ENCODE measurements around the gene PAX7. TPM values are rescaled to one million over a fixed set of nuclear protein-coding genes. Genes with fewer than 3 reads are reported as not detected.

Gene PAX7
- total and polyA plus RNA-seq, 2 of the 4 experiments (the other 2 are of a cell fraction) = not detected

DNA sequence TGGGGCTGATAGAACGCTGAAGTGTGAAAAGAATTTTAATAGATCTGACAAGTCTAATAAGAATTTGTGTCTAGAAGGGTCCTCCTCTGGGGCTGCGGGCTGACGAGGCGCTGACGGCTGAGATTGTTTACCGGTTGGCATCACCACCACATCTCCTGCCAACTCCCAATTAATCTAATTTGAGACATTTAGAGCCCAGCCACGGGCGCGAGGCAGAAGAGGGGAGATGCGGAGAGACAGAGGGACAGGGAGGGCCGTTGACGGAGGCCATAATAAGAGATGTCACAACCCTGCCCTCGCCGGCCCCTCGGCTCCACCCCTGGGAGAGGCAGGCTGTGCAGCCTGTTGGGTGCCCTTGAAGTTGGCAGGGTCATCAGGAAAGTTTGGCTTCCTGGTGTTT, 109.3 kb downstream of the PAX7 start:
- POLR2A ChIA-PET (ENCODE audit: unreplicated experiment) = no interaction called here
- Histone ChIP-seq H2AK9ac (replicated peaks; ENCODE audit: low read depth, low read length, poor library complexity) (no peak overlapping the region), H3K36me3 (ENCODE audit: control insufficient read depth, insufficient read depth, low read length) (no peaks in the 10 kb centered on the region), H4K5ac (ENCODE audit: low read depth, low read length) (no peak overlapping the region), H3K27me3 (ENCODE audit: control insufficient read depth, insufficient read depth, low read length) (no peaks in the 10 kb centered on the region), H2BK20ac (ENCODE audit: low read depth, low read length) (no peak overlapping the region), H3K79me1 (ENCODE audit: low read depth in 1 of 2, low read length in 2 of 2) (no peaks in the 10 kb centered on the region), H3K4me3 (ENCODE audit: insufficient read depth, low read depth, low read length) (no peak overlapping the region), H2BK120ac (ENCODE audit: low read depth, low read length) (no peak overlapping the region), H3K14ac (replicated peaks; ENCODE audit: low read depth, low read length) (no peak overlapping the region), H3K4me2 (ENCODE audit: low read depth, low read length) (no peak overlapping the region), H3K18ac (ENCODE audit: low read depth, low read length) (no peak overlapping the region), H4K91ac (ENCODE audit: insufficient read depth, low read depth, low read length) (no peak overlapping the region), H3K4me1 (ENCODE audit: control insufficient read depth, insufficient read depth, low read length) (no peaks in the 10 kb centered on the region), H3K9me1 (ENCODE audit: insufficient read depth, low read length) (no peaks in the 10 kb centered on the region), H2BK5ac (ENCODE audit: low read depth, low read length, poor library complexity, severe bottlenecking) (no peak overlapping the region), H2AK5ac (ENCODE audit: low read depth, low read length) (no peak overlapping the region), H2AFZ (replicated peaks; ENCODE audit: low read length, poor library complexity) (no peak overlapping the region), H3K4ac (ENCODE audit: low read depth, low read length) (no peak overlapping the region), H3K9me3 (ENCODE audit: control insufficient read depth, insufficient read depth, low read length) (no peaks in the 10 kb centered on the region), H3K9ac (ENCODE audit: low read depth, low read length) (no peak overlapping the region), H2BK15ac (ENCODE audit: low read depth, low read length) (no peak overlapping the region), H3K27ac (ENCODE audit: insufficient read depth, low read length) (no peak overlapping the region), H3K23ac (ENCODE audit: low read depth, low read length) (no peak overlapping the region), H4K20me1 (ENCODE audit: insufficient read depth, low read length) (no peaks in the 10 kb centered on the region; the same call in 1 of the 2 replicates), H3K56ac (ENCODE audit: extremely low read depth, insufficient read depth, low read length) (no peak overlapping the region), H4K8ac (ENCODE audit: low read depth in 2 of 2, low read length in 2 of 2) (no peak overlapping the region)
- CTCF ChIA-PET = no interaction called here
- BruUV-seq (replicated peaks) = no TSS peak
- dilution Hi-C loops (cut with HindIII; ENCODE audit: low sequenced_read_pairs, unreplicated experiment) (no loop called here), in situ Hi-C loops (cut with MboI; ENCODE audit: low sequenced_read_pairs) (no loop called here), intact Hi-C loops (cut with micrococcal nuclease) (no loop called here)
- ATAC-seq (ENCODE audit: low read depth) = no peak
- no peak for DNase-seq
- 13% methylated on average over 3 of the region's 15 CpGs; no CpG with 5 or more reads in 1 of the 2 experiments for WGBS, 2 experiments (ENCODE audit: extremely low coverage in 2 of 2, insufficient read length in 1 of 2)
- TF ChIP-seq MAZ (IDR thresholded peaks at IDR 0.05; ENCODE audit: borderline replicate concordance, low read depth, low read length) (no peak), RFX5 (IDR thresholded peaks at IDR 0.05; ENCODE audit: low read depth, low read length) (no peak)
- TF ChIP-seq, protein P1, sequence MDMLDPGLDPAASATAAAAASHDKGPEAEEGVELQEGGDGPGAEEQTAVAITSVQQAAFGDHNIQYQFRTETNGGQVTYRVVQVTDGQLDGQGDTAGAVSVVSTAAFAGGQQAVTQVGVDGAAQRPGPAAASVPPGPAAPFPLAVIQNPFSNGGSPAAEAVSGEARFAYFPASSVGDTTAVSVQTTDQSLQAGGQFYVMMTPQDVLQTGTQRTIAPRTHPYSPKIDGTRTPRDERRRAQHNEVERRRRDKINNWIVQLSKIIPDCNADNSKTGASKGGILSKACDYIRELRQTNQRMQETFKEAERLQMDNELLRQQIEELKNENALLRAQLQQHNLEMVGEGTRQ (IDR thresholded peaks at IDR 0.05; ENCODE audit: low read depth, low read length) = no peak

Measured in IMR-90 (cell line).